Immature natural killer cell (primary cell): ENCODE measurements around the gene RAB28. TPM values are rescaled to one million over a fixed set of nuclear protein-coding genes. Genes with fewer than 3 reads are reported as not detected.

Experiments
- DNase-seq, 3 donors: peaks; one replicate each; pipeline ENCODE4 v3.0.0; 2022; ENCODE audit warnings: mixed read lengths in 1 of 3
- H3K27ac Mint-ChIP-seq, 6 donors: one replicate each; pipeline ENCODE4 v1.8.0; 2020; ENCODE audit warnings: mixed read lengths in 6 of 6, mild to moderate bottlenecking in 5 of 6, inconsistent platforms in 4 of 6, moderate library complexity in 3 of 6
- H3K27me3 Mint-ChIP-seq, 3 donors: one replicate each; pipeline ENCODE4 v1.8.0; 2020 to 2021; ENCODE audit warnings: low read depth in 3 of 3, mild to moderate bottlenecking in 3 of 3, mixed read lengths in 3 of 3, moderate library complexity in 3 of 3, inconsistent platforms in 1 of 3
- H3K36me3 Mint-ChIP-seq, 3 donors: one replicate each; pipeline ENCODE4 v1.8.0; 2020; ENCODE audit warnings: mixed read lengths in 3 of 3, inconsistent platforms in 2 of 3, mild to moderate bottlenecking in 2 of 3
- H3K4me1 Mint-ChIP-seq, 2 donors: one replicate each; pipeline ENCODE4 v1.8.0; 2020; ENCODE audit warnings: inconsistent platforms in 2 of 2, mild to moderate bottlenecking in 2 of 2, mixed read lengths in 2 of 2, moderate library complexity in 1 of 2
- H3K4me3 Mint-ChIP-seq, 5 donors: one replicate each; pipeline ENCODE4 v1.8.0; 2020; ENCODE audit warnings: mild to moderate bottlenecking in 5 of 5, mixed read lengths in 5 of 5, inconsistent platforms in 3 of 5, moderate library complexity in 3 of 5
- H3K9me3 Mint-ChIP-seq, 6 donors: one replicate each; pipeline ENCODE4 v1.8.0; 2020; ENCODE audit warnings: mild to moderate bottlenecking in 6 of 6, mixed read lengths in 6 of 6, inconsistent platforms in 4 of 6, moderate library complexity in 3 of 6
- polyA plus RNA-seq, 3 donors: library from polyadenylated mRNA; unstranded; fragments of 300-500 nt; fragmentation: Illumina TruSeq; gene quantifications; one replicate each; pipeline ENCODE4 v1.2.3, GENCODE V29; 2021

The RAB28 gene
- polyA plus RNA-seq, 3 donors from 2014 or later, result 16.8 to 25.2 (median 20.7) TPM

DNA sequence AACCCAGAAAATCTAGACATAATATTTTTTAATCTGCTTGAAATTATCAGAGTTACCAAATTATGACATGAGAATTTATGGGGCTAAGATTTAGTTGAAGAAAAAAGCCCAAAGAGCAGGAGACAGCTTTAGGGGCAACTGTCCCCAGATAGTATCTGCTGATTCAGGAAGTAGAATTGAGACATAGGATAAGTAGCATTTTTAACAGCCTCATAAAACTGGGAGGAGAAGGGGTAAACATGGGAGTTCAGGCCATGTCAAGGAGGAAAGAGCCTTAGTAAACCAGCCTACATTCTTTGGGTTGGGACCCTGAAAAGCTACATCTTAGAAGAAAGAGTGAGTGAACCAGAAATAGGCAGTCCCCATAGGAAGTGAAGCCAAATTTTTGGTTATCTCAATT, 9.7 kb upstream of the RAB28 start:
- H3K4me1 Mint-ChIP-seq, result no peaks in the 10 kb centered on the region
- DNase-seq, result no peak
- H3K27me3 Mint-ChIP-seq, result peaks cover 6 to 32% (median 12%) of the 10 kb centered on the region in 3 donors
- H3K9me3 Mint-ChIP-seq, result peaks cover 0 to 6% (median 0%) of the 10 kb centered on the region in 6 donors
- H3K36me3 Mint-ChIP-seq, result no peaks in the 10 kb centered on the region
- H3K4me3 Mint-ChIP-seq, result no peak overlapping the region
- H3K27ac Mint-ChIP-seq, result no peak overlapping the region

- Mint-ChIP-seq H3K9me3 (peaks cover 0 to 6% (median 0%) of the 10 kb centered on the region in 6 donors), H3K4me1 (no peaks in the 10 kb centered on the region), H3K4me3 (no peak overlapping the region), H3K27me3 (peaks cover 6 to 32% (median 14%) of the 10 kb centered on the region in 3 donors), H3K36me3 (no peaks in the 10 kb centered on the region), H3K27ac (no peak overlapping the region)
- DNase-seq, result no peak
These were observed 8.6 kb upstream of the RAB28 start for GRCh38 chr4:13492747-13493146.

GRCh38 chr4:13484749-13485221, 645 bp upstream of the RAB28 start:
- Mint-ChIP-seq H3K27ac (peak overlapping the region; percentile 93 to 100 (median 98)), H3K27me3 (peaks cover 5 to 11% (median 8%) of the 10 kb centered on the region in 3 donors), H3K4me3 (peak overlapping the region; percentile 86 to 96 (median 93)), H3K4me1 (peaks cover 21 to 35% of the 10 kb centered on the region in 2 donors), H3K36me3 (no peaks in the 10 kb centered on the region), H3K9me3 (no peaks in the 10 kb centered on the region)
- DNase-seq, result no peak

- H3K4me1 Mint-ChIP-seq, result peaks cover 21 to 35% of the 10 kb centered on the region in 2 donors
- no peaks in the 10 kb centered on the region for H3K36me3 Mint-ChIP-seq
- DNase-seq, result no peak
- peak overlapping the region; percentile 93 to 100 (median 96) for H3K27ac Mint-ChIP-seq
- H3K27me3 Mint-ChIP-seq, result peaks cover 3 to 11% (median 4%) of the 10 kb centered on the region in 3 donors
- H3K4me3 Mint-ChIP-seq, result peak overlapping the region; percentile 86 to 96 (median 93)
- no peaks in the 10 kb centered on the region for H3K9me3 Mint-ChIP-seq
These were observed 395 bp downstream of the RAB28 start for GRCh38 chr4:13483768-13484121.

DNA sequence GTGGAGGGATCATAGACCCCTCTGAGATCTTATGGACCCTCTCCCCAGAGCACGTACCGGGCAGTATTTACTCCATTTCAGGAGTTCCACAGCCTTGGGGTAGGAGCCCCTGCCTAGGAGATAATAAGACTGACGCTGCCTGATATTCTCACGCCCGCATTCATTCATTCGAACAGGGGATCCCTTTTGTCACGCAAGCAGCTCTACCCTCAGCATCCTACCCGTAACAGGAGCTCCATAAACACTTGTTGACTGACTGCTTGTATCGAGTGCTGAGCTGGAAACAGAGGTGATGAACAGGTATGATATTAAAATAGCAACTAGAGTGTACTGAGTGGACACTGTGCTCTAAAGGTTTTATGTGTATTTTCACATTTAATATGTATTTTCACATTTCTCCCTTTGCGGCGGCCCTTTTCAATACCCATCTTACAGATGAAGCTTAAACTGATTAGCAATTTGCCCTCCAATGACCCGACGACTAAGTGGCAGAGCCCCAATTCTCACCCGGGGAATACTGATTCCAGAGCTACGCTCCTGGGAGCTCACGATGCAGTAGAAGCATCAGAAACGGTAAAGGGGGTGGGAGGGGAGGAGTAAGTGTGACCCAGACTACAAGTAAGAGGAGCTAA, 888 bp downstream of the RAB28 start:
- H3K36me3 Mint-ChIP-seq, result no peaks in the 10 kb centered on the region
- H3K9me3 Mint-ChIP-seq, result no peaks in the 10 kb centered on the region
- peak overlapping the region; percentile 86 to 96 (median 93) for H3K4me3 Mint-ChIP-seq
- DNase-seq, result no peak
- H3K27me3 Mint-ChIP-seq, result peaks cover 2 to 11% (median 3%) of the 10 kb centered on the region in 3 donors
- peak overlapping the region; percentile 83 to 95 (median 92) for H3K27ac Mint-ChIP-seq
- peaks cover 21 to 35% of the 10 kb centered on the region in 2 donors for H3K4me1 Mint-ChIP-seq

DNA sequence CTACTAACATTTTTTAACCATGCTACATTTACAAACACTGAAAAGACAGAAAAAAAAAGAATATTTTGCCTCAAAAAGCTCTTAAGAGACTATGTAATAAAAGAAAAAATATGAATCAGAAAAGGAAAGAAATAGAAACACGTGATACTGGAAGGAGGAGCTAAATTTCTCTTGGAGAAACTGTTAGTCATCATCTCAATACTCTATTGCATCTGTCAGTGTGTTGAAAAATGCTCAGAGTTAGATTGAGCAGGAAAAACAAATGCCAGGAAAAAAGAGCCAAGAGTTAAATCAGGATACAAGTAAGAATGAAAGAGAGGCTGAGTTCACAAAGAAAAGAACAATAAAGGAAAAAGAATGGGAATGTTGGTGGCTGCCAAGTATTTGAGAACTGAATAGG, 2.6 kb downstream of the RAB28 start:
- H3K27ac Mint-ChIP-seq, result peak overlapping the region in 1 of 6 donors; percentile 37
- peak overlapping the region in 1 of 5 donors; percentile 29 for H3K4me3 Mint-ChIP-seq
- H3K27me3 Mint-ChIP-seq, result peaks cover 2 to 9% (median 3%) of the 10 kb centered on the region in 3 donors
- H3K36me3 Mint-ChIP-seq, result no peaks in the 10 kb centered on the region
- peaks cover 24 to 41% of the 10 kb centered on the region in 2 donors for H3K4me1 Mint-ChIP-seq
- no peak for DNase-seq
- H3K9me3 Mint-ChIP-seq, result no peaks in the 10 kb centered on the region

DNA sequence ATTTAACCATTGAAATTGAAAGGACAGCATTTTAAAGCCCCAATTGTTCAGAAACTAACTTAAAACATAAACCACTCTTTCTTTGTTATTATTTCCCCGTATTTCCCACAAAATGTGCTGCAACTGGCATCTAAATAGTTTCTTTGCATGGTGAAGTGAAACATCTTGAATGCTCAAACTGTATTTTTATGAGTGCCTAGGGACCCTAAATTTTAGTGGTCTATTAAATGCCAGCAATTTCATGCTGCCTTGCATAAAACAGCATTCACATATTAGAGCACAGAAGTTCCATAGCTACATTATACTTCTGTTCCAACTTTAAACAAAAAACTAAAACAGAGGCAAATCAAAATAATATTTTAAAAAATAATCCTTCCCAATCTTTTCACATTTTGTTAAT, 5.4 kb downstream of the RAB28 start:
- Mint-ChIP-seq H3K4me3 (no peak overlapping the region), H3K27ac (no peak overlapping the region), H3K4me1 (peaks cover 17 to 31% of the 10 kb centered on the region in 2 donors), H3K36me3 (peaks cover 0 to 3% (median 0%) of the 10 kb centered on the region in 3 donors), H3K27me3 (peaks cover 0 to 1% (median 0%) of the 10 kb centered on the region in 3 donors), H3K9me3 (no peaks in the 10 kb centered on the region)
- no peak for DNase-seq

- H3K4me3 Mint-ChIP-seq, result no peak overlapping the region
- DNase-seq, result no peak
- H3K4me1 Mint-ChIP-seq, result peaks cover 11 to 25% of the 10 kb centered on the region in 2 donors
- no peaks in the 10 kb centered on the region for H3K9me3 Mint-ChIP-seq
- H3K27ac Mint-ChIP-seq, result no peak overlapping the region
- no peaks in the 10 kb centered on the region for H3K27me3 Mint-ChIP-seq
- H3K36me3 Mint-ChIP-seq, result peaks cover 0 to 4% (median 1%) of the 10 kb centered on the region in 3 donors
These were observed 6.0 kb downstream of the RAB28 start for GRCh38 chr4:13478131-13478530.

- Mint-ChIP-seq H3K27ac (no peak overlapping the region), H3K9me3 (no peaks in the 10 kb centered on the region)
- DNase-seq, result no peak
These were observed 7.2 kb downstream of the RAB28 start for GRCh38 chr4:13476915-13477314.

GRCh38 chr4:13476152-13476551, 8.0 kb downstream of the RAB28 start:
- H3K4me3 Mint-ChIP-seq, result no peak overlapping the region
- DNase-seq, result no peak
- H3K4me1 Mint-ChIP-seq, result peaks cover 2 to 6% of the 10 kb centered on the region in 2 donors
- no peaks in the 10 kb centered on the region for H3K9me3 Mint-ChIP-seq
- no peaks in the 10 kb centered on the region for H3K27me3 Mint-ChIP-seq
- H3K36me3 Mint-ChIP-seq, result peaks cover 0 to 8% (median 4%) of the 10 kb centered on the region in 3 donors
- H3K27ac Mint-ChIP-seq, result no peak overlapping the region

More at GRCh38 chr4:13476915-13477314, 7.2 kb downstream of the RAB28 start:
- no peaks in the 10 kb centered on the region for H3K27me3 Mint-ChIP-seq
- peaks cover 0 to 8% (median 4%) of the 10 kb centered on the region in 3 donors for H3K36me3 Mint-ChIP-seq
- H3K4me1 Mint-ChIP-seq, result peaks cover 5 to 13% of the 10 kb centered on the region in 2 donors
- H3K4me3 Mint-ChIP-seq, result no peak overlapping the region

- Mint-ChIP-seq H3K27me3 (no peaks in the 10 kb centered on the region), H3K27ac (no peak overlapping the region), H3K36me3 (peaks cover 0 to 13% (median 8%) of the 10 kb centered on the region in 3 donors), H3K4me3 (no peak overlapping the region), H3K4me1 (no peaks in the 10 kb centered on the region), H3K9me3 (no peaks in the 10 kb centered on the region)
- DNase-seq, result no peak
These were observed 12.7 kb downstream of the RAB28 start for GRCh38 chr4:13471400-13471799.

DNA sequence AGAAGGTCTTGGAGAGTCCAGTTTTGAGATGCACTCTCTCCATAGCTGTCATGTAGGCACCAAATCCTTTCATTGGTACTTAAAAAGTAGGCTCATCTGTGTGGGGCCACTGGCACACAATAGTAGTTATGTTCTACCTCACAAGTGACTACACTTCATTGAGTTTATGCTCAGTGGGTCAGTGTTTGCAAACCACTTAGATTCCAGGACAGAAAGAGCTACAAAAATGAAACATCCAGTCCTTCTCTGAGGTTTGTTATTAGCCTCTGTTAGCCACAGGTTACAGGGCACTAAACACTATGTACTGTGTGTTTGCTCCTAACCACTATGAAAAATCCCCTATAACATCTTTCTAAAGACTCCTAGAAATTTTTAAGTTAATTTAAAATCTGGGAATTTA, 13.8 kb downstream of the RAB28 start:
- H3K27ac Mint-ChIP-seq, result no peak overlapping the region
- DNase-seq, result no peak

DNA sequence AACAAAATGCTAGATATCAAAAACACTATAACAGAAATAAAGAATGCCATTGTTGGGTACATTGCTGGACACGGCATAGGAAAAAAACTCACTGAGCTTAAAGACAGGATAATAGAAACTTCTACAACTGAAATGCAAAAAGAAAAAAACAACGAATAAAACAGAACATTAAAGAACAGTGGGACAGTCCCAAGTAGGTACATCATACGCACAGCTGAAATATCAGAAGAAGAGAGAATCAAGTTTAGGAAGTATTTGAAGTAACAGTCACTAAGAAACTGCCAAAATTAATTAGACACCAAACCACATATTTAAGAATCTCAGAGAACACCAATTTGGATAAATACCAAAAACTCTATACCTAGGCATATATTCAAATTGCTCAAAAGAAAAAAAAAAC, 19.2 kb downstream of the RAB28 start:
- H3K27ac Mint-ChIP-seq, result no peak overlapping the region
- no peak overlapping the region for H3K4me3 Mint-ChIP-seq
- H3K4me1 Mint-ChIP-seq, result peaks cover 0 to 14% of the 10 kb centered on the region in 2 donors
- peaks cover 0 to 3% (median 0%) of the 10 kb centered on the region in 6 donors for H3K9me3 Mint-ChIP-seq
- no peaks in the 10 kb centered on the region for H3K27me3 Mint-ChIP-seq
- H3K36me3 Mint-ChIP-seq, result peaks cover 0 to 32% (median 12%) of the 10 kb centered on the region in 3 donors
- no peak for DNase-seq

More for the DNA sequence above, 13.8 kb downstream of the RAB28 start:
- no peak overlapping the region for H3K4me3 Mint-ChIP-seq
- peaks cover 0 to 3% (median 0%) of the 10 kb centered on the region in 6 donors for H3K9me3 Mint-ChIP-seq
- no peaks in the 10 kb centered on the region for H3K4me1 Mint-ChIP-seq
- H3K36me3 Mint-ChIP-seq, result peaks cover 0 to 20% (median 13%) of the 10 kb centered on the region in 3 donors
- H3K27me3 Mint-ChIP-seq, result no peaks in the 10 kb centered on the region

DNA sequence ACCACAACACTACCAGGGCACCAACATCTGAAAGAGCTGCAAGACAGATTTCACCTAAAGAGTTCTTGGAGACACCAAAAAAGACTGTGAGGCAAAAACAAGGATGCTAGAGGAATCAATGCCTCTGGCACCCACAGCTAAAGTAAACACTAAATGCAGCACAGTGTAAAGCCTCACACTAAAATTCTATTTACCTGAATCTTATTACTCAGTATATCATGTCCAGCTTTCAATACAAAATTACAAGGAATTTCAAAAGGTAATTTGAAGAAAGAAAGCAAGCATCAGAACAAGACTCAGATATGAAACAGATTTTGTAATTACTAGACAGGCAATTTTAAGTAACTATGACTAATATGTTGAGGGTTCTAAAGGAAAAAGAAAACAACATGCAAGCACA, 19.6 kb downstream of the RAB28 start:
- H3K9me3 Mint-ChIP-seq, result peaks cover 0 to 3% (median 0%) of the 10 kb centered on the region in 6 donors
- peaks cover 0 to 14% of the 10 kb centered on the region in 2 donors for H3K4me1 Mint-ChIP-seq
- no peak overlapping the region for H3K27ac Mint-ChIP-seq
- H3K27me3 Mint-ChIP-seq, result no peaks in the 10 kb centered on the region
- H3K36me3 Mint-ChIP-seq, result peaks cover 0 to 32% (median 14%) of the 10 kb centered on the region in 3 donors
- no peak for DNase-seq
- H3K4me3 Mint-ChIP-seq, result no peak overlapping the region
